ENCODE data around the gene THTPA. TPM values are rescaled to one million over a fixed set of nuclear protein-coding genes. Genes with fewer than 3 reads are reported as not detected.

THTPA gene
- total RNA-seq, 1 experiment from 2014 or later: 20.0 TPM

- TF ChIP-seq NR1H2 (CRISPR knock-in tag; IDR thresholded peaks at IDR 0.05): no peak
- peak; percentile 28; the same call in 1 of the 2 replicates for TF ChIP-seq TEAD1 (CRISPR knock-in tag; IDR thresholded peaks at IDR 0.05)
- no peak for TF ChIP-seq NFYB (CRISPR knock-in tag; conservative IDR thresholded peaks at IDR 0.05; ENCODE audit: low read depth)
- peak; percentile 23; the same call in 1 of the 2 replicates for TF ChIP-seq FOXP1 (CRISPR knock-in tag; IDR thresholded peaks at IDR 0.05; ENCODE audit: borderline replicate concordance)
- TF ChIP-seq EMX1 (CRISPR knock-in tag; IDR thresholded peaks at IDR 0.05): 0 out of 2 replicates have a peak, but pooled peaks have one; percentile 51
- TF ChIP-seq ZNF263 (CRISPR knock-in tag; IDR thresholded peaks at IDR 0.05; ENCODE audit: low read depth): no peak
- no peak for TF ChIP-seq IRF1 (CRISPR knock-in tag; IDR thresholded peaks at IDR 0.05)
- no peak for TF ChIP-seq HMGXB4 (CRISPR knock-in tag; IDR thresholded peaks at IDR 0.05)
- TF ChIP-seq GRHL2 (CRISPR knock-in tag; IDR thresholded peaks at IDR 0.05; ENCODE audit: insufficient replicate concordance, severe bottlenecking): no peak
- peak; percentile 73 for TF ChIP-seq SP1 (CRISPR knock-in tag; conservative IDR thresholded peaks at IDR 0.05)
- no peak for TF ChIP-seq GTF2I (CRISPR knock-in tag; conservative IDR thresholded peaks at IDR 0.05)
These were observed 18.6 kb upstream of the THTPA start (continued) for GRCh38 chr14:23537351-23538049.

GRCh38 chr14:23538050-23538718, 17.9 kb upstream of the THTPA start:
- peak; percentile 10; the same call in 1 of the 2 replicates for TF ChIP-seq CREB1 (CRISPR knock-in tag; IDR thresholded peaks at IDR 0.05)
- TF ChIP-seq STAT6 (CRISPR knock-in tag; conservative IDR thresholded peaks at IDR 0.05; ENCODE audit: low read depth): no peak
- TF ChIP-seq MAX (CRISPR knock-in tag; IDR thresholded peaks at IDR 0.05): peak; percentile 18; the same call in 1 of the 2 replicates
- TF ChIP-seq ZNF121 (CRISPR knock-in tag; IDR thresholded peaks at IDR 0.05): peak; percentile 74
- TF ChIP-seq NFE2L1 (CRISPR knock-in tag; IDR thresholded peaks at IDR 0.05): peak; percentile 17; the same call in 1 of the 2 replicates
- TF ChIP-seq AR (CRISPR knock-in tag; IDR thresholded peaks at IDR 0.05): 0 out of 2 replicates have a peak, but pooled peaks have one; percentile 45
- peaks cover 57% of the 10 kb centered on the region for H3K4me1 Mint-ChIP-seq
- no peaks in the 10 kb centered on the region for H3K9me3 Mint-ChIP-seq
- ATAC-seq (peak; percentile 34), DNase-seq (ENCODE audit: low spot score) (no peak)
- POLR2A ChIA-PET: interaction anchor here (0.6 to 5.5 kb wide), 14 partner anchors 9 to 762 kb away, joined by 3 to 102 read pairs (median 14); partner anchors contain the start of genes DHRS1, EMC9, NOP9 and PABPN1
- no peaks in the 10 kb centered on the region for H3K27me3 Mint-ChIP-seq (ENCODE audit: low read depth)
- H3K27ac Mint-ChIP-seq: peak overlapping the region; percentile 100
- peaks cover 29% of the 10 kb centered on the region for H3K36me3 Mint-ChIP-seq
- CTCF ChIA-PET: interaction anchor here (0.6 to 7.8 kb wide), 24 partner anchors 9 to 531 kb away, joined by 3 to 181 read pairs (median 7); partner anchors contain the start of genes AP1G2, NGDN and THTPA
- H3K4me3 Mint-ChIP-seq: peak overlapping the region; percentile 83
